Measurements from ENCODE around the gene DCST2. TPM values are rescaled to one million over a fixed set of nuclear protein-coding genes. Genes with fewer than 3 reads are reported as not detected.
A peak's percentile ranks its signal among the peaks of the same experiment; 100 is the strongest.

DCST2 gene
- total RNA-seq, 1 donor from 2014 or later, result not detected

DNA sequence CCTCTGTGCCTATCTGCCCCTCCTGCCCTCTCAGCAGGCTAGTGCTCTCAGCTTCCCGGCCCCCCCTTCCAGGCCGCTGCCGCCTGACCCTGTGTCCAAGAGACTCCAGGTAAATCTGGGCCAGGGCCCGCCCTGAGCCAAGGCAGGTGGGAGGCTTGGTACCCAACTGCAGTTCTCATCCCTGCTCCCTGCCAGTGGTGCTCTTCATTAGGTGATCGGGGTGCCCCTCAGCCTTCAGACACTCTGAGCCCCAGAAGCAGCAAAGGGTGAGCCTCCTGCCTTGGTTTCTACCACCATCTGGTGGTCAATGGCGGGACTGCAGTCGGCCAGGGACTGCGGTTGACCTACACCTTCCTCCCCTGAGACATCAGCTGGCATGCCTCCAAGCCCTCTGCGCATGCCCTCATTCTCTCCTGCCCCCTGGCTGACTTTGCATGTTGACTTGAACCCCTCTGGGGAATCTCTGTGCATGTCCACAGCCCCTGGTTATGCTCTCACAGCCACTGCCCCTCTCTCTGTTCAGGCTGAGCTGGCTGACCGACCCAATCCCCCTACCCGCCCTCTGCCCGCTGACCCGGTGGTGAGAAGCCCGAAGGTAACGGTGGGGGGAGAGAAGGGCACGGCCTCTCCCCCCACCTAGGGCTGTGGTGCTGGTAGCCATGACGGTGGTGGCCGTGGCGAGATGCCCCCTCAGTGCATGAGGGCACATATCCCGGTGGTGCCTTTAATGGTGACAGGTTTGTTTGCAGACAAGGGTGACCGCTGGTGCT lies 28.0 kb upstream of the DCST2 start:
- TF ChIP-seq, protein P1, sequence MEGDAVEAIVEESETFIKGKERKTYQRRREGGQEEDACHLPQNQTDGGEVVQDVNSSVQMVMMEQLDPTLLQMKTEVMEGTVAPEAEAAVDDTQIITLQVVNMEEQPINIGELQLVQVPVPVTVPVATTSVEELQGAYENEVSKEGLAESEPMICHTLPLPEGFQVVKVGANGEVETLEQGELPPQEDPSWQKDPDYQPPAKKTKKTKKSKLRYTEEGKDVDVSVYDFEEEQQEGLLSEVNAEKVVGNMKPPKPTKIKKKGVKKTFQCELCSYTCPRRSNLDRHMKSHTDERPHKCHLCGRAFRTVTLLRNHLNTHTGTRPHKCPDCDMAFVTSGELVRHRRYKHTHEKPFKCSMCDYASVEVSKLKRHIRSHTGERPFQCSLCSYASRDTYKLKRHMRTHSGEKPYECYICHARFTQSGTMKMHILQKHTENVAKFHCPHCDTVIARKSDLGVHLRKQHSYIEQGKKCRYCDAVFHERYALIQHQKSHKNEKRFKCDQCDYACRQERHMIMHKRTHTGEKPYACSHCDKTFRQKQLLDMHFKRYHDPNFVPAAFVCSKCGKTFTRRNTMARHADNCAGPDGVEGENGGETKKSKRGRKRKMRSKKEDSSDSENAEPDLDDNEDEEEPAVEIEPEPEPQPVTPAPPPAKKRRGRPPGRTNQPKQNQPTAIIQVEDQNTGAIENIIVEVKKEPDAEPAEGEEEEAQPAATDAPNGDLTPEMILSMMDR (IDR thresholded peaks at IDR 0.05; ENCODE audit: insufficient read depth, low read length, poor library complexity, severe bottlenecking), result peak; percentile 99
- no peak overlapping the region for H3K4me3 ChIP-seq (ENCODE audit: low read depth, low read length)
- peaks cover 1% of the 10 kb centered on the region for H3K36me3 ChIP-seq (ENCODE audit: control insufficient read depth, insufficient read depth, low read length)
- no peaks in the 10 kb centered on the region for H3K27me3 ChIP-seq (ENCODE audit: control insufficient read depth, insufficient read depth, low read length)
- DNase-seq (ENCODE audit: low read depth), result no peak

DNA sequence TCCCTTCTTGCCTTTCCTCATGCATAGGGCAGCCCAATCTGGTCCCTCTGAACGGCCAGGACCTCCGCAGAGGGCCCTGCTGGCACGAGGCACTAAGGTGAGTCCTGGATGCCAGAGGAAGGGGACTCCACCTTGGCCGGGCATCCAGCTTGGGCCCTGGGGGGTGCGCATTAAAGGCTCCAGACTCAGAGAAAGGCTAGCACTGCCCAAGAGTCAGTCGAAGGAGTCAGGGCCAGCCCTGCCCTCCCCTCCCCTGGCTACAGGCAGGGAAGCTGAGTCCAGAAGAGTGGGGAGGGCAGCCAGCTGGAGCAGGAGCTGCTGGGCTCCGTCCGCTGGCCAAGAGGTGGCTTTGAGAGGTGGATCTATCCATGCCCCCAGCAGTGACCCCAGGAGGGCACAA lies 27.2 kb upstream of the DCST2 start:
- Histone ChIP-seq H3K36me3 (ENCODE audit: control insufficient read depth, insufficient read depth, low read length) (peaks cover 3% of the 10 kb centered on the region), H3K4me3 (ENCODE audit: low read depth, low read length) (no peak overlapping the region), H3K27me3 (ENCODE audit: control insufficient read depth, insufficient read depth, low read length) (no peaks in the 10 kb centered on the region)
- DNase-seq (ENCODE audit: low read depth), result no peak
- TF ChIP-seq, protein P1 (IDR thresholded peaks at IDR 0.05; ENCODE audit: insufficient read depth, low read length, poor library complexity, severe bottlenecking), result no peak

GRCh38 chr1:155057788-155058211 lies 24.2 kb upstream of the DCST2 start:
- Histone ChIP-seq H3K36me3 (ENCODE audit: control insufficient read depth, insufficient read depth, low read length) (peaks cover 3% of the 10 kb centered on the region), H3K27me3 (ENCODE audit: control insufficient read depth, insufficient read depth, low read length) (no peaks in the 10 kb centered on the region), H3K4me3 (ENCODE audit: low read depth, low read length) (no peak overlapping the region)
- TF ChIP-seq, protein P1 (IDR thresholded peaks at IDR 0.05; ENCODE audit: insufficient read depth, low read length, poor library complexity, severe bottlenecking), result no peak
- no peak for DNase-seq (ENCODE audit: low read depth)

- TF ChIP-seq, protein P1 (IDR thresholded peaks at IDR 0.05; ENCODE audit: insufficient read depth, low read length, poor library complexity, severe bottlenecking), result no peak
- Histone ChIP-seq H3K36me3 (ENCODE audit: control insufficient read depth, insufficient read depth, low read length) (peaks cover 3% of the 10 kb centered on the region), H3K27me3 (ENCODE audit: control insufficient read depth, insufficient read depth, low read length) (no peaks in the 10 kb centered on the region), H3K4me3 (ENCODE audit: low read depth, low read length) (no peak overlapping the region)
- no peak for DNase-seq (ENCODE audit: low read depth)
Measured at GRCh38 chr1:155057104-155057503, 23.5 kb upstream of the DCST2 start.

DNA sequence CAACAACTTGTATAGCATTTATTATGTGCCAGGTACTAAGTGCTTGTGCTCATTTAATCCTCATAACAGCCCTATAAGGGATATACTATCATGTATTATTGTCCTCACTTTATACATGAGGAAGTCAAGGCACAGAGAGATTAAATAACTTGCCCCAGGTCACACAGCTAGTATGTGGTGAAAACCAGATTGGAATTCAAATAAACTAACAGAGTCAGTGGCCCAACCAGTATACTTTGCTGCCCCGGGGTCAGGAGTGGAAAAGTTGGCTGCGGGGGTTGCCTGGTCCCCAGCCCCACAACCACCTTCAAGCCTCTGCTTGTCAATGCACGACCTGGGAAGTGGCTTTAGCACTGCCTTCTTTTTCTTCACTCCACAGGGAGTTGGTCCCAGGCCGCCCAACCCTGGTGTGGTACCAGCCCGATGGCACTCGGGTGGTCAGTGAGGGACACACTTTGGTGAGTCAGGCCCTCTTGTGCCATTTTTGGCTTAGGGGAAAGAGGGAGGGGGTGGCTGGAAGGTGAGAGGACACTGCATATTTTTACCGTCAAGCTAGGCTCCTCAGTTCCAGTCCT lies 20.0 kb upstream of the DCST2 start:
- Histone ChIP-seq H3K4me3 (ENCODE audit: low read depth, low read length) (no peak overlapping the region), H3K36me3 (ENCODE audit: control insufficient read depth, insufficient read depth, low read length) (peaks cover 3% of the 10 kb centered on the region), H3K27me3 (ENCODE audit: control insufficient read depth, insufficient read depth, low read length) (no peaks in the 10 kb centered on the region)
- no peak for DNase-seq (ENCODE audit: low read depth)
- TF ChIP-seq, protein P1 (IDR thresholded peaks at IDR 0.05; ENCODE audit: insufficient read depth, low read length, poor library complexity, severe bottlenecking), result no peak

Data from kidney epithelial cell (primary cell).